SKM-1 (cell line): ENCODE data around the gene SLF2.

Source experiments
- DNase-seq: peaks from one replicate; lab custom pipeline; 2025; ENCODE audit not compliant: unreplicated experiment; lab: John Stamatoyannopoulos, UW

SLF2 gene

DNA sequence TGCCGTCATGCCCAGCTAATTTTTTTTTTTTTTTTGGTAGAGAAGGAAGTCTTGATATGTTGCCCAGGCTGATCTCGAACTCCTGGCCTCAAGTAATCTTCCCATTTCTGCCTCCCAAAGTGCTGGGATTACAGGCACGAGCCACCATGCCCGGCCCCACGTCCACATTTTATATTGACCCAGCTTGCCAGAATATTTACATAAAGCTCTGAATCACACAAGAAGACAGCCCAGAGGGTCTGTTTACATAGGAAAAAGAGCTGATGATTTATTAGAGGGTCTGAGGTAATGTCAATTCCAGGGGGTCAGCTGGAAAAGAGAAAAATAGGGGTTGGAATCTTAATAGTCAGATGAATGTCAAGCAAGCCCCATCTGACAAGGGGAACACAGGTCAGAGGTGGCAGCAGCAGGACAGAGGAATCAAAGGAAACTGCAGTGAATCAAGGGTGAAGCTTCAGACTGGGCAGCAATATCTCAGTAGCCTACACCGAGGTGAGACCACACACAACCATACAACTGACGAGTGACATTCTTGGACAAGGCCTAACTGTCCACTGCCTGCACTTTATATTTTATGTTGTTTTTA is 15.8 kb upstream of the SLF2 start:
- no peak for DNase-seq

DNA sequence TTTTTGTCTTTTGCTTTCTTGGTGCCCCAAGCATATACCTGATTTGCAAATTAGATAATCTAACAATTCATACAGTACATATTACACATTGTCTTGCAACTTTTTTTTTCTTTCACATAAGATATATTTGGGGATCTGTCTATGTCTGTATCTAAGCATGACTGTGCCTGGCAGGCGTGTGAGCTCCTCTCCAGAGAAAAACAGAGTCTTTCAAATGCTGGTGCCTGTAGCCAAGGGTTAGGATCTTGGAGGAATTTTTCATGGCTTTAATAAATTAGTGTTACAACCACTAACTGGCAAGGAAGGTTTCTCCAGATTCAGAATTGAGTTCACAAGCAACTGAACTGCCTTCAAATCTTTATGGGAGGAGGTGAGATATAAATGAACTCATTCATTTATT is 14.8 kb upstream of the SLF2 start:
- DNase-seq, result no peak

DNA sequence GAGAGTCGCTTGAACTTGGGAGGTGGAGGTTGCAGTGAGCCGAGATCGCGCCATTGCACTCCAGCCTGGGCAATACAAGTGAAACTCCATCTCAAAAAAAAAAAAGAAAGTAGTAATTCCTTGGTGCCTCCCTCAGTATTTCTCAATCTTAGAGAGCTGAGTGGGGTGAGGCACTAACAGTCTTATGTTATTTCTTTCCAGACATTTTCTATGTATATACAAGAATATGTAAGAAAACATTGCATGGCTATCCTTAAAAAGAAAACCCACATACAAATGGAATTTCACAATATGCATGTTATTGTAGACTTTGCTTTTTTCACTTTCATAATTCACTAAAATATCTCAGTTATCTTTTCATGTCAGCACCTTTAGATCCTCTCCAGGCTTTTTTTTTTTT is 13.6 kb upstream of the SLF2 start:
- DNase-seq, result no peak

DNA sequence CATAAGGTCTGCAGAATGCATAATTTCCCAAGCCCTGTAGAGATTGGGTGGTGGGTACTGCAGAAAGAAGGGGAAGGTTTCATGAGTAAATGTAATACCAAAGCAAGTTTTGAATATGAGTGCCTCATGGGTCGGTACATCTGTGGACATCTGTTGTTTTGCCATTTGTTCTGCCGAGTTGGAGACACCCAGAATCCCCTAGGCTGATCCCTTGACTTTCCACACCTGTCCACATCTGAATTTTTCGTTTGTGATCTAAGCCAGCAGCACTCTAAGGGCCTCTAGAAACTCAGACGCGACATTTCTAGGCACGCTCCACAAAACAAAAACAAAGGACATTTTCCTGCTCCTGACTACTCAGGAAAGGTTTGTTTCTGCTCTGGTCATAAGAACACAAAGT is 11.7 kb upstream of the SLF2 start:
- no peak for DNase-seq

DNA sequence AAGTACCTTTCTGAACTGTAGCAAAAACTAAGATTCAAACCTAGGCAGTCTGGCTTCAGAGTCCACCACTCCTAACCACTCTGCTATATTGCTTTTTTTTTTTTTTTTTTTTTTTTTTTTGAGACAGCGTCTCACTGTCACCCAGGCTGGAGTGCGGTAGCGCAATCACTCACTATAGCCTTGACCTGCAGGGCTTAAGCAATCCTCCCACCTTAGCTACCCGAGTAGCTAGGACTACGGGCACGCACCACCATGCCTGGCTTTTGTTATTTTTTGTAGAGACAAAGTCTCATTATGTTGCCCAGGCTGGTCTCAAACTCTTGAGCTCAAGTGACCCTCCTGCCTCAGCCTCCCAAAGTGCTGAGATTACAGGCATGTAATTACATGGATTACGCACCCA is 10.1 kb upstream of the SLF2 start:
- no peak for DNase-seq

DNA sequence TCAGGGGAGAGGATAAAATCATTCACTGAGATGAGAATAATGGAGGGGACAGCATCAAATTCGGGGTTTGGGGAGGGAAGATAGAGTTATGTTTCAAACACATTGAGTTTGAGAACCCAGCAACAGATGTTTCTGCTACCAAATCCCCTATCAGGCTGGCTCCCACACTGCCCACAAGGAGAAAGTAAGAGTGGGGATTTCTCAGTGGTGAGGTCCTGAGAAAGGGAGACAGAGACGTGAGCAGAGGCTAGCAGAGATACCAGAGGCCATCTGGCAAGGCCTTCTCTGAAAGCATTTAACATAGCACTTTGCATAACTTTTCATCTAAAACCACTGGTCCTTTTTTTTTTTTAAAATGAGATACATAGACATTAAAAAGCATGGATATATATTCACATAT is 7.8 kb upstream of the SLF2 start:
- no peak for DNase-seq

DNA sequence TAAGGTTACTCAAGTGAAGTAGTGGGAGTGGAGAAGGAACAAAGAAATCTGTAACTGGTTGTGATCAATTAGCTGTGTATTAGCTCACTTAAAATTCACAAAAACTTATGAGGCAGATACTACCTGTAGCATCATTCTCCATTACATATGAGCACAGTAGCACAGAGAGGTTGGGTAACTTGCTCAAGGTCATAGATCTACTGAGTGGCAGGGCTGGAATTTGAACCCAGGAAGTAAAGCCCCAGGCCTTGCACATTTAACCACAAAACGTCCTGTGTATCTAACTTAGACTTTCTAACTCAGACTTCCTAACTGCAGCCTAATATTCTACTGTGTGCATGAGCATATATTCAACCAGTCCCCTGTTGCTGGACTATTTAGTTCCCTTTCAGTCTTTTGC is 5.6 kb upstream of the SLF2 start:
- DNase-seq, result no peak

DNA sequence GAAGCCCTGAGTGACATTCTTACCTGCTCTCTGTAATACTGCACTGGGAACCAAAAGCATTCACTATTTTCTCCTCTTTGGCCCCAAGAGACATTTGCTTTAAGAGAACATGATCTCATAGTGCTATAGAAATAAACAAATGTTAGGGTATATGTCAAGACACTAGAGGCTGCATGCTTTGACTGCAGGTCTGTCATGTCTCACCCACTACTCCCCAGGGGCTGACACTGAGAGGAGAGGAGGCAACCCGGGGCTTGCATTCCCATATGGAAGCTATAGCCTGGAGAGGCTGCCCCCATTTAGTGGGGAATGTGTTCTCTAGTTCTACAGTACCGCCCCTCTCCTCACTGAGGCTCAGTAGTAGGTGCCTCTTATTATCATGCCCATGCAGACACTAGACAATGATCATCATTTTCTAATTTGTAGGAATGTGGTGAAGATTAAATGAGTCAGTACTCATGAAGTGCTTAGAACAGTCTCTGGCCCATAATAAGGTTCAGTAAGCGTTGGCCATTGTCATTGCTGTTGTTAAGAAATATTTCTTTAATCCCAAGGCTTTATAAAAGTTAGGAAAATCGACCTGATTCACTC is 4.9 kb upstream of the SLF2 start:
- DNase-seq, result no peak

DNA sequence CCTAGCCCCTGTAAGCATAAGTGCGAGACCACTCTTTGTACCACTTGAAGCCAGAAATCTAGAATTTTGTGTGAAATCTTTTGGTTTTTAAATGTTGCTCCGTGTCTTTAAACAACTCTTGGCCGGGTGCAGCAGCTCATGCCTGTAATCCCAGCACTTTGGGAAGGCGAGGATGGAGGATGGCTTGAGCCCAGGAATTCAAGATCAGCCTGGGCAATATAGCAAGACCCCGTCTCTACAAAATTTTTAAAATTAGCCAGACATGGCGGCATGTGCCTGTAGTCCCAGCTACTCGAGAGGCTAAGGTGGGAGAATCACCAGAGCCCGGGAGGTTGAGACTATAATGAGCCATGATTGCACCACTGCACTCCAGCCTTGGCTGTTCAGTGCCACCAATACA is 4.4 kb upstream of the SLF2 start:
- DNase-seq, result no peak

DNA sequence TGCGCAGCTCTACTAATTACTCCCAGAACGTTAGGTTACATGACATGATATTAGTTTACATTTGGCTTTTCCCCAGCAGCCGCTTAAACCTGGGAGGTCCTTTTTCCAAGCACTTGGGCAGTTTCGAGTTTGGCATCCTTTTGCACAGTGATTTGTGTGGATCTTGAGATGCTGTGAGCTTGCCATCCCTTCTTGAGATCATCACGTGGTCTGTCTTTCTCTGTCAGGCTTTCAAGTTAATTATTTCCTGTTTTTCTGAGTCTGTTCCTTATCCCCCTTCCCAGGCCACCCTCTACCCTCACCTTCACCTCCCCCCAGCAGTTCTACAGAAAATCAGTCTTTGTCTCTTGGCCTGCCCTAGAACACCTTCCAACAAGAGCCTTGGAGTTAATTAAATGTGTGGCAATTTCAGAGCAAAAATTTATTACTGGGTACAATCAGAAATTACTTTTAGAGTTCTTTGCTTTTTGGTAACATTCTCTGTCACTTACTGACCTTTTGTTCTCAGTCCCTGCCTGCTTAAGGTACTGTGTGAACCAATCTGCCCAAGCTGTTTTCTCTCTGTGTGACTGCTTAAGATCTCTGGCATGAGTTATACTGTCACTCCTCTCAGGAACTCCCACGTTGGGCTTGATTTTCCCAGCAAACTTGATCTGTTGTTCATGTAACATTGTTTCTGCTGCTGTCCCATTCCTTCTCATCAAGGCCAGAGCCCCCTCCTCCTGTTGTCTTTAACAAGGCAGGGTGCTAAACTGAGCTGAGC is 3.1 kb upstream of the SLF2 start:
- no peak for DNase-seq

DNA sequence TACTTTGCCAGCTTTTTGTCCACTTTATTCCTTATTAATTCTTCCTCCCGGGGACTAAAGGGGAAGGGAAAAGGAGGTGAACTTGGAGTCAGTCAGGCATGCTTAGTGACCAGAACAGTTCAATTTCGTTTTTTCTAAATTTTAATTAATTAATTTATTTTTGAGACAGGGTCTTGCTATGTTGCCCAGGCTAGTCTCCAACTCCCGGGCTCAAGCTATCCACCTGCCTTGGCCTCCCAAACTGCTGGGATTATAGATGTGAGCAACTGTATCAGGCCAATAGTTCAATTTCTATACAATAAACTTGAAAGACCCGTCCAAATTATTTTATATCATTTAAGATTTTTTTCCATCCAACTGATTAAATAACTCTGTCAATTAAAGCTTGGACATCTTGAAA is 1.3 kb upstream of the SLF2 start:
- DNase-seq, result no peak

DNA sequence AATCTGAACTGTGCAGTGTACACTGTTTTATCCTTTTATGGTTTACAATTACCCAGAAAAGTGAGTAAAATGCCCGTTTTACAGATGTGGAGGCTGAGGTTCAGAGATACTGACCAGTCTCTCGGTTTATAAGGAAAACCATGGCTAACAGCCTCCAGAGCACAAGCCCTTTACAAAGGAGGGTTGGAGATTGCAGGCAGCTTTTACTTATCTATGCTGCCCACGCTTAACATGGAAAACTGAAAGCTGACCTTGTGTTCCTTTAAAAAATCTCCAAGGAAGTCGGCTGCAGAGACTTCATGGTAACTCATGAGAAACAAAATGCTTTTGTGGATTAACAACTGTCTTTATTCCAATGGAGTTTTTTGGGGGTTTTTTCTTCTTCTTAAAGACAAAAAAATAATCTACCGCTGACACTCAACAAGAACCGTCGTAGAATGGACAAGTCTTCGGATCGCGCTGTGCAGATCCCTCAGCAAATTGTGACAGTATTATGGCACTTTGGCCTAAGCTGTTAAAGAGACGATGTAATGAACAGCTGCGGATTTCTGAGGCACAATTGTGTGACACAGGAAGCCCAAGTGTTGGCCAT is 654 bp upstream of the SLF2 start:
- DNase-seq, result no peak

DNA sequence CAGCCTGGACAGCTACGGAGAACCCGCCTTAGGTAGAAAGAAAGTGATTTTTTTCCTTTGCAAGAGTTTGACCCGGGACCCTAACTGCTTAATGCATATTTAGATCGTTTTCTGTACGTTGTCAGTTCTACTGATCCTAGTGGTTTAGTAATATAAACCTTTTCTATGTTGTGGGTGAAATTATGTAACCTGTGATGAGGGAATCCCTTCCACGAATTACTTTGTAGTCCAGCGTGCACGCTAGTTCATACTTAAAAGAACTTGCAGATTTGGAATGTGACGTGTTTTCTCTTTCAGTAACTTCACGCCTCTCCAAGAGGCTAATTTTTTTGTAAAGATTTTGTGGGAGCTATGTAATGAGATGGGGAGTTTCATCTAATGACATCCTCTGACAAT is 705 bp downstream of the SLF2 start:
- DNase-seq, result no peak

DNA sequence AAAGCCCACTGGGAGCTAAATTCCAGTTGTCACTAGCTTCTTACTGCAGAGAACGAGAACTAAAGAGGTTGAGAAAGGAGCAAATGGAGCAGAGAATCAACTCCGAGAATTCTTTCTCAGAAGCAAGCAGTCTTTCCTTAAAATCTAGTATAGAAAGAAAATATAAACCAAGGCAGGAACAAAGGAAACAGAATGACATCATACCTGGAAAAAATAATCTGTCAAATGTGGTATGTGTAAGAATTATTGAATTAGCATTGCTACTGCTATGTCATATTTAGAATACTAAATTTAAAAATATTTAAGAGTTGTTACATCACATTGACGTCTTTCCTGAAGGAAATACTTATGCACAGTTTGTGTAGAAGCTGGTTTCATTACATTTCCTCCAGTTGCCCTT is 4.3 kb downstream of the SLF2 start:
- DNase-seq, result no peak

DNA sequence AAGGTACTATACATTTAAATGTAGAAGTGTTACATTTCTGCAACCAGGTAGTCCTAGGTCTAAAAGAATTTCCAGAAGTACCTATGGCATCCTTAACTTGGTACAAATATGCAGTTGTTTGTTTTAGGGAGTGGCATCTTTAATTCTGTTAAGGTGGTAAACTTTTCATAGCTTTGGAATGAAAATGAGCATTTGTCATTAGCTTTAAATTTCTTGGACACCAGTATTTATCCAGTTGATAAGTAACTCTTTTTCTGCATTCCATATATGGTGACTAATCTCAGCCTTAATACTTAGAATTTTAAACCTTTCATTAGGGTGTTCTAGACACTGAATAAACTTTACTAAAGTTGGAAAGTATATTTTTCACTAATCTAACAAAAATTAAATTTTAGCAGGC is 10.8 kb downstream of the SLF2 start:
- no peak for DNase-seq

DNA sequence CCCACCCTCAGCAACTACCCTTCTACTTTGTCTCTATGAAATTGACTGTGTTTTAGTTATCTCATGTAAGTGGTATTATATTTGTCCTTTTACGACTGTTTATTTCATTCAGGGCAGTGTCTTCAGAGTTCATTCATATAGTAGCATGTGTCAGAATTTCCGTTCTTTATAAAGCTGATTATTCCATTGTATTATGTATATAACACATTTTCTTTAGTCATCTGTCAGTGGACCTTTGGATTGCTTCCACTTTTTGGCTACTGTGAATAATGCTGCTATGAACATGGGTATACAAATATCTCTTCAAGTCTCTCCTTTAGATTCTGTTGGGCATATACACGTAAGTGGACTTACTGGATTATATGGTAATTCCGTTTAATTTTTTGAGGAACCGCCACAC is 14.5 kb downstream of the SLF2 start:
- no peak for DNase-seq

DNA sequence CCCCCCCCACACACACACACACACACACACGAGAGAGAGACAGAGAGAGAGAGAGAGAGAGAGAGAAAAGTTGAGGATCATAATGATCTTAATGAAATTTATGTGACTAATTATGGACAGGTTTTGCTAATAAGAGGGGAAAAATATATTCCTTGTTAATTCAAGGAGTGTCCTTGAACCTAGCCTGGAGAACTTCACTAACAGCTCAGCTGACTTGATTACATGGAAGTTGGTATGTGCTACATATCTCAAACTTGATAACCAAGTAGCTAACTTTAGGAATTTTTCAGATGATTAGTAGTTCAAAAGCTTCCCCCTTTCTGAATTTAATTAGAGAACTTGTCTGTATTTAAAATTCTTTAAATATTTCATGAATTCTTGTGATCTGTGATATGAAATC is 15.3 kb downstream of the SLF2 start:
- DNase-seq, result no peak

DNA sequence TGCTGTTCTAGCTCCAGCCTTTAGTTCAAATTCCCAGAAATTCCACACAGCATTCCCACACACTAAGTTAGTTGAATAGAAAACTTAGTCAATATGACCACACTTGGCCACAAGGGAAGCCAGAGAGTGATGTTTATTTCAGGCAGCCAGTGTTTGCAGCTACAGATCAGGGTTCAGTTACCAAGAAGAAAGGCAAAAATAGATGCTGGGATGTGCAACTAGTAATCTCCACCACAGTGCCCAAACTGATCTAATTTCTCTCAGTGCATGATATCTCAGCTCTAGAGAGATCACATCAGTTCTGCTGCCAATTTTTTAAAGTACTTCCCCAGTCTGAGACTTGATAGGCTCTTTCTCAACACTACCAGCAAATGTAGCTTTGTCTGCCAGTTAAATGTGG is 17.6 kb downstream of the SLF2 start:
- no peak for DNase-seq

DNA sequence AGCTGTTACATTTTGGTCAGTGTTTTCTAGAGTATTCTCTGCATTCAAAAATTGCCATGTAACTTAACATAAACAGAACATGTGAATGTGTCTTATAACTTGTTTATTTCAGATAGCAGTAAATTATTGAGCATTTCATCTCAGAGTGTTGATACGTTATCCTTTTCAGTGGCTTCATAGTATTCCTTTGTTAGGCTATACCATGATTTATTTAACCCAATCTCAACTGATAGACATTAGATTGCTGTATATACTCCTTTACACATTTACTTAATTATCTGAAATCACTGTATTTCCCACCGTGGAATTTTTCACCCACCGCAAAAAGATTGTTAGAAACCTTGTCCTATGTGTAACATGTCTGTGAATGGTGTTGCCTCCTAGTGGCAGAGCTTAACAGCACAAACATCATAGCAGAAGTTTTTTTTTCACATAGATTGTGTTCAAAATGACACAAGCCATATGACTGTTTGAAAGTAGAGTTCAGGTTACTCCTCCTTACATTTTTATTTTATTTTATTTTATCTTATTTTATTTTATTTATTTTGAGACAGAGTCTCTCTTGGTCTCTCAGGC is 21.4 kb downstream of the SLF2 start:
- DNase-seq, result no peak

DNA sequence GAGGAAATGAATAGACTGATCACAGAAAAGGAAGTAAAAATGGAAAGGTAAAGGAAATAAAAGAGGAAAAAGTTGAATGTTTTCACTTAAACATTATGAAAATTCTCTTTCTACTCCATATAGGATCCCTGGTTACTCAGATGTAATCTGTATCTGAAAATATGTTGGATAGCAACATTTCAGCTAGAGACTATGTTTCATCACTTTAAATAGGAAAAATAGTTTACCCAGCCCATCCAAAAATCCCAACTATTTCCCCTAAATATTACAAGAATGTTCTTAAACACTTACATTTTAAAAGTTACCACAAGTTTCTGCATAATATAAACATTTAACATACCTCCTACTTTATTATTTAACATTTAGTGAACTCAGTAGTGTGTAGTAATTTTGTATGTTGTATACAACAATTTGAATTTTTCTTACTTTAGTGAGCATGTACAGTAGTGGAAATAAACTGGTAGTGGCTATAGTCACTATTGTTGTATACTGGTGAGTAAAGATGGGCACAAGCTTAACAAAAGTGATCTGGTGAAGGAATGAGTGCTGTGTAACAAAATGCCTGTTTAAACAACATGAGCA is 27.1 kb downstream of the SLF2 start:
- DNase-seq, result no peak

DNA sequence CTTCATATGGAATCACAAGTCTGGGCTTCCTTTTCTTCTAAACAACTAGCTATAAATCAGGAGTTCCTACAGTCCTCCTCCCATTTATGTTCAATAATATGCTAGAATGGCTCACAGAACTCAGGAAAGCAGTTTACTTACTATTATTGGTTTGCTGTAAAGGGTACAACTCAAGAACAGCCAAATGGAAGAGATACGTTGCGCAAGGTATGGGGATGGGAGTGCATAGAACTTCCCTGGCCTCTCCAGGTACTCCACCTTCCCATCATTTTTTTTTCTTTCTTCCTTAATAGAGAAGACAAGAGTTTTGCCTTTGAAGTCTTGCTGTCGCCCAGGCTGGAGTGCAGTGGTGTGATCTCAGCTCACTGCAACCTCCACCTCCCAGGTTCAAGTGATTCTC is 29.5 kb downstream of the SLF2 start:
- DNase-seq, result no peak

DNA sequence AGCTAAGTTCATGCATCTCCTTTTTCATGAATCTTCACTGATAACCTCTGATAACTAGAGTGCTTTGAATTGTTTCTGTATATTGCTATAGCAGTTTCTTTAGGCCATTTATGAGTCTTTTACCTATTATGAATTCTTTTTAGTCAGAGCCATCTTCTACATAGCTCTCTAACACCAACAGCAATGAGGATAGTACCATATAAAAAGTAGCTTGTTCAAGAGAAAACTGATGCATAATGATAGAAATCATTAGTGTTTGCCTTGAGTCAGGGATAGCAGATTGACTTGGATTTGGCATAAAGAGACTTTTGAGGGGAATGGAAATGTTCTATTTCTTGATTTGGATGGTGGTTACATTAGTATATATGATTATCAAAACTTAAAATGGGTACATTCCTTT is 30.7 kb downstream of the SLF2 start:
- no peak for DNase-seq
